ENCODE results near the gene HLX. TPM values are rescaled to one million over a fixed set of nuclear protein-coding genes. Genes with fewer than 3 reads are reported as not detected.
A peak's percentile ranks its signal among the peaks of the same experiment; 100 is the strongest.

Gene HLX
- total and polyA plus RNA-seq, 11 donors: 3.3 to 14.8 (median 6.7) TPM

DNA sequence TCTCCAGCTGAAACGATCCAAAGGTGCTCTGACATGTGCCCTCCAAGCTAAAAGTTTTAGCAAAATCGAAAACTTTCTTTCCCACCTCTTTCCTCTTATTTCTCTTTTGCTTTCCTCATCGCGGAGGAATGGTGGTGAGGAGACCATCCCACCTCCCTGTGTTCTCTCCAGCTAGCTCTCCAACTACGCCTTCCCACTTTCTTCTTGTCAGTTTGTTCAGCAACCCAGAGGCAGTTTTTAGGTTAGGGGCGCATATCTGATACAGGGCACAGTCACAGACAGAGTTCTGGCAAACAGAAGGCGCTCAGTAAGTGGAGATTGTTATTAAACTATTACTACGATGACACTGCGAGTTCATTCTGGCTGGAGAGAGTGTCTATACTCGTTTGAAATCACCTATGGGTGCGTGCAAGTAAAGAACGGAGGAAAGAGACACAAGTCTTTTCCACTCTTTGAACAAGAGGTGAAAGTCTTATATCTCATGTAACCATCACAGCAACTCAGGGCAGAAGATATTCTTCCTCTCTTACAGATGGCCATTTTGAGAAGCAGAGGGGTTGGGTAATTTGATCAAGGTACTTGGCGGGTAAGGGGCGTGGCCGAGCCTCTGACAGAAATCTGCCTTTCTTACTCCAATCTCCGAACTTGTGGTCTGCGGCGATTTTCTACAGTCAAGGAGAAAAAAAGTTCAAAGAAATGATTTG is 13.9 kb downstream of the HLX start:
- H3K27me3 ChIP-seq: peaks cover 47 to 92% (median 81%) of the 10 kb centered on the region in 9 donors
- DNase-seq (no peak), ATAC-seq (no peak)
- H3K36me3 ChIP-seq: no peaks in the 10 kb centered on the region
- peak overlapping the region in 1 of 12 donors; percentile 49 for H3K4me3 ChIP-seq
- TF ChIP-seq, protein P1, sequence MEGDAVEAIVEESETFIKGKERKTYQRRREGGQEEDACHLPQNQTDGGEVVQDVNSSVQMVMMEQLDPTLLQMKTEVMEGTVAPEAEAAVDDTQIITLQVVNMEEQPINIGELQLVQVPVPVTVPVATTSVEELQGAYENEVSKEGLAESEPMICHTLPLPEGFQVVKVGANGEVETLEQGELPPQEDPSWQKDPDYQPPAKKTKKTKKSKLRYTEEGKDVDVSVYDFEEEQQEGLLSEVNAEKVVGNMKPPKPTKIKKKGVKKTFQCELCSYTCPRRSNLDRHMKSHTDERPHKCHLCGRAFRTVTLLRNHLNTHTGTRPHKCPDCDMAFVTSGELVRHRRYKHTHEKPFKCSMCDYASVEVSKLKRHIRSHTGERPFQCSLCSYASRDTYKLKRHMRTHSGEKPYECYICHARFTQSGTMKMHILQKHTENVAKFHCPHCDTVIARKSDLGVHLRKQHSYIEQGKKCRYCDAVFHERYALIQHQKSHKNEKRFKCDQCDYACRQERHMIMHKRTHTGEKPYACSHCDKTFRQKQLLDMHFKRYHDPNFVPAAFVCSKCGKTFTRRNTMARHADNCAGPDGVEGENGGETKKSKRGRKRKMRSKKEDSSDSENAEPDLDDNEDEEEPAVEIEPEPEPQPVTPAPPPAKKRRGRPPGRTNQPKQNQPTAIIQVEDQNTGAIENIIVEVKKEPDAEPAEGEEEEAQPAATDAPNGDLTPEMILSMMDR (IDR thresholded peaks at IDR 0.05): no peak
- no peak for TF ChIP-seq POLR2A (IDR thresholded peaks at IDR 0.05)
- no peaks in the 10 kb centered on the region for H3K9me3 ChIP-seq
- peaks cover 0 to 34% (median 3%) of the 10 kb centered on the region in 12 donors for H3K4me1 ChIP-seq
- intact Hi-C loops (cut with DNase I): no loop called here
- WGBS, 4 donors: 36 to 49% (median 47%) methylated on average over 18 of the region's 18 CpGs
- no peak overlapping the region for H3K27ac ChIP-seq

DNA sequence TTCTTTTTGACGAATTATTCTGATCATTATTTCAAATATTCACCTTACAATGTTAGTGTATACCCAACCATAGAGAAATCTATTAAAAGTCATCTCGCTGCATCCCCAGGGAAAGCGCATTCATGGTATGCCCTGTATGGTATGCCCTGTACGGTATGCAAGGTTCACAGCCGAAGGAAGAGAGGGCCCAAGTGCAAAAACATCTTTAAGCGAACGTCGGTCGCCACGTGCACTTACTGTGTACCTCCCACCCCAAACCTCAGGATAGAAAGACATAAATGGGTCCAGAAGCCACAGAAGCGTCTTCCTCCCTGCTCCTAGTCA is 14.4 kb downstream of the HLX start:
- 32 to 55% (median 44%) methylated on average over 11 of the region's 11 CpGs for WGBS, 4 donors
- Histone ChIP-seq H3K4me1 (peaks cover 0 to 34% (median 3%) of the 10 kb centered on the region in 12 donors), H3K9me3 (no peaks in the 10 kb centered on the region), H3K4me3 (peak overlapping the region in 10 of 12 donors; percentile 16 to 50 (median 40)), H3K27me3 (peaks cover 46 to 87% (median 77%) of the 10 kb centered on the region in 9 donors), H3K36me3 (no peaks in the 10 kb centered on the region), H3K27ac (peak overlapping the region in 1 of 12 donors; percentile 49)
- DNase-seq: no peak
- intact Hi-C loops (cut with DNase I): no loop called here
- TF ChIP-seq, protein P1 (IDR thresholded peaks at IDR 0.05): no peak
- TF ChIP-seq POLR2A (IDR thresholded peaks at IDR 0.05): no peak
- no peak for ATAC-seq

DNA sequence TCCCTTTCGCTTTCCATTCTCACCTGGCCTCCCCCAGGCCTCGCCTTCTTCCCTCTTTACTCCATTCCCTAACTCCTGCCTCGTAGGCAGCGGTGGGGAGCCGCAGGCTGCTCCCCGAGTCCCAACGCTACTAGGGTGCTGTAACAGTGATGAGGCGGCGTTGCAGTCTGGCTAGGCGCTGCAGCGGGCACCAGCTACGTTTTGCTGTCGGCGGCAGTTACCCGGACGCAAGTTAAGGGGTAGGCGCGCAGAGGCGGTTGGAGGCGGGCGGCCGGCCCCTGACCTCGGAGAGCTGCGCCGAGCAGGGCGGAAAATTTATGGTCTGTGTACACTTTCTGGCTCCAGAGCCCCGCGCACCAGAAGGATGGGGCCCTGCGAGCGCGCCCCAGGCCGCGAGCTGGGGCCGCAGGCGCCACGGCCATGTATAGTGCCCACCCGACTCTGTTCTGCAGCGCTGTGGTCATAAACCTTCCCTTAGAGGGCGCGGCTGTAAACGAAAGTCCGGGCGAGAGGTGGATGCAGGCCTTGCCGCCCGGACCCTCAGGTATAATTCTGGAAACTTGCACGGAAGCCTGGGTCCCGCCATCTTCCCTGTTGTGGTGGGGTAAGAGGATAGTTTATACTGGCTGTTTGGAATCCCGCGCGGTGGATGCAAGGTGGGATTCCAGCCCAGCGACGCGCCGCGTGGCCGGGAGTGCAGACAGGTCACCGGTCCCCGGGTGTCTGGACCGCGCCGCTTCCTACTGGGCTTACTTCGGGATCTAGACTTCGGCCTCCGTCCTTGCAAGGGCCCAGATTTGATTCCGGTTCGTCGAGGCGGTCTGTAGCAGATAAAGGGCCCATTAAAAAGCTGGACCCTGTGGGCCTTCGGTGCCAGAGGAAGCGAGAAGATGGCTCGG is 15.0 kb downstream of the HLX start:
- Histone ChIP-seq H3K27me3 (peaks cover 44 to 81% (median 73%) of the 10 kb centered on the region in 9 donors), H3K36me3 (no peaks in the 10 kb centered on the region), H3K4me3 (peak overlapping the region in 11 of 12 donors; percentile 16 to 50 (median 39)), H3K9me3 (no peaks in the 10 kb centered on the region), H3K4me1 (peaks cover 0 to 34% (median 3%) of the 10 kb centered on the region in 12 donors), H3K27ac (peak overlapping the region in 1 of 12 donors; percentile 49)
- TF ChIP-seq POLR2A (IDR thresholded peaks at IDR 0.05): no peak
- TF ChIP-seq, protein P1 (IDR thresholded peaks at IDR 0.05): no peak
- intact Hi-C loops (cut with DNase I): no loop called here
- DNase-seq: peak in 1 of 5 donors; percentile 67
- ATAC-seq: peak in 3 of 4 donors; percentile 28 to 29 (median 28)
- 20 to 45% (median 38%) methylated on average over 43 to 71 of the region's 71 CpGs for WGBS, 4 donors

DNA sequence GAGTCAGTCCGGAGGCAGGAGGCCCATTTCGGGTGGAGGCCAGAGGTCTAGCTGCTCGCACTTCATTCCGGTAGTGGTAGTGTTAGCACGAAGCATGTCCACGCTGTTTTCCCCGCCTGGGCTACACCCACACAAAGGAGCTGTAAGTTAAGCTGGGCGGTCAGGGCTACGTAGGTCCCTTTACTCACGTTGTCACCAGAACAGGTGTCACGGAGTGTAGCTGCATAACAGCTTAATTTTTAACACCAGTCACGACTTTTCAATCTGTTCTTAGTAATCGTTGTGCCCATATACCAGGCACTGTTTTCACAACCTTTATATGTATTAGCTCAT is 15.6 kb downstream of the HLX start:
- Histone ChIP-seq H3K9me3 (no peaks in the 10 kb centered on the region), H3K27me3 (peaks cover 44 to 75% (median 66%) of the 10 kb centered on the region in 9 donors), H3K4me3 (no peak overlapping the region), H3K36me3 (no peaks in the 10 kb centered on the region), H3K27ac (no peak overlapping the region), H3K4me1 (peaks cover 0 to 34% (median 3%) of the 10 kb centered on the region in 12 donors)
- ATAC-seq: no peak
- no peak for DNase-seq
- no peak for TF ChIP-seq POLR2A (IDR thresholded peaks at IDR 0.05)
- TF ChIP-seq, protein P1 (IDR thresholded peaks at IDR 0.05): no peak
- intact Hi-C loops (cut with DNase I): no loop called here
- 61 to 71% (median 64%) methylated on average over 13 of the region's 13 CpGs for WGBS, 4 donors
